Astrocyte of the spinal cord (primary cell): ENCODE measurements around the gene GALNTL6.
A peak's percentile ranks its signal among the peaks of the same experiment; 100 is the strongest.

Experiments
- DNase-seq: peaks from one replicate; pipeline ENCODE4 v3.0.0; 2011; ENCODE audit warnings: low read depth, low spot score
- H3K4me3 ChIP-seq: 2 replicates; pipeline ENCODE4 v1.5.1; 2011; ENCODE audit warnings: low read depth, mild to moderate bottlenecking, low read length, moderate library complexity
- in situ Hi-C: cut with HindIII; loops from 2 replicates; pipeline ENCODE4 v1.10.0; 2017; ENCODE audit warnings: low sequenced_read_pairs
- TF ChIP-seq, protein P1 (sequence below): IDR thresholded peaks from 2 replicates; pipeline ENCODE4 v1.5.1; 2012; ENCODE audit warnings: low read depth, mild to moderate bottlenecking, low read length, inconsistent platforms

Gene GALNTL6

DNA sequence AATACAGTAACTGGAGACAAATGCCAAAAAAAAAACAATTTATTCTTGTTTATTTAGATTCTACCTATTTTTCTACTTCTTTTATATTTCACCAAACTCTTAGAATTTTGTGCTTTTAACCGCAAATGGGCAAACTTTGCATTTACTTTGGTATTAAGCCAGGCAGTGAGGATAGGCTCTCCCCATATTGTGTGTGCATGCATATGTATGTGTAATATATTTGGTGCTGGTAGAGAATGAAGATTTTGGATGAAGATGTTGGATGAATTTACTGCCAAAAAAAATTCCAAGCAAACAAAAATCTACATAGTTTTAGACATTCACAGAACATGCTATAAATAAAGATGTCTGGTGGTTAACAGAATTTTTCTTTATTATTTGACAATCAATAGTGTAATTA lies 30.3 kb downstream of the GALNTL6 start:
- in situ Hi-C loops, result no loop called here
- H3K4me3 ChIP-seq, result no peak overlapping the region
- DNase-seq, result no peak
- TF ChIP-seq, protein P1, sequence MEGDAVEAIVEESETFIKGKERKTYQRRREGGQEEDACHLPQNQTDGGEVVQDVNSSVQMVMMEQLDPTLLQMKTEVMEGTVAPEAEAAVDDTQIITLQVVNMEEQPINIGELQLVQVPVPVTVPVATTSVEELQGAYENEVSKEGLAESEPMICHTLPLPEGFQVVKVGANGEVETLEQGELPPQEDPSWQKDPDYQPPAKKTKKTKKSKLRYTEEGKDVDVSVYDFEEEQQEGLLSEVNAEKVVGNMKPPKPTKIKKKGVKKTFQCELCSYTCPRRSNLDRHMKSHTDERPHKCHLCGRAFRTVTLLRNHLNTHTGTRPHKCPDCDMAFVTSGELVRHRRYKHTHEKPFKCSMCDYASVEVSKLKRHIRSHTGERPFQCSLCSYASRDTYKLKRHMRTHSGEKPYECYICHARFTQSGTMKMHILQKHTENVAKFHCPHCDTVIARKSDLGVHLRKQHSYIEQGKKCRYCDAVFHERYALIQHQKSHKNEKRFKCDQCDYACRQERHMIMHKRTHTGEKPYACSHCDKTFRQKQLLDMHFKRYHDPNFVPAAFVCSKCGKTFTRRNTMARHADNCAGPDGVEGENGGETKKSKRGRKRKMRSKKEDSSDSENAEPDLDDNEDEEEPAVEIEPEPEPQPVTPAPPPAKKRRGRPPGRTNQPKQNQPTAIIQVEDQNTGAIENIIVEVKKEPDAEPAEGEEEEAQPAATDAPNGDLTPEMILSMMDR, result no peak

DNA sequence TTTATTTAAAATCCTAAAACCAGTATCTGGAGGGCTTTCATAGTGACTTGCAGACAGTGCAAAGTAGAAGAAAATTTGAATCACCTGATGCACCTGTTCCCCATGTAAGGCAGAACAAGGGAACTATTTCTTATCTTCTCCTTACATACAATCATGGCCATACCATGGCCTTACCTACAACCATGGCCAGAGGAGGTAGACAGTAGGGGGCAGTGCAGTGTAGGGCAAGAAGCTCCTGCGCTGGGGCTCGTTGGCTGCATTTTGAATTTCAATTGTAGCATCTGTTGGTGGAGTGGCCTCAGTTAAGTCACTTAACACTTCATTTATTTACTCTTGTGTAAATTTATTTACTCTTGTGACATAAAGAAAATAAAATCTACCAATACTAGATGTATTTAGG lies 33.0 kb downstream of the GALNTL6 start:
- TF ChIP-seq, protein P1, result peak; percentile 83
- DNase-seq, result peak; percentile 52
- in situ Hi-C loops, result no loop called here
- no peak overlapping the region for H3K4me3 ChIP-seq

DNA sequence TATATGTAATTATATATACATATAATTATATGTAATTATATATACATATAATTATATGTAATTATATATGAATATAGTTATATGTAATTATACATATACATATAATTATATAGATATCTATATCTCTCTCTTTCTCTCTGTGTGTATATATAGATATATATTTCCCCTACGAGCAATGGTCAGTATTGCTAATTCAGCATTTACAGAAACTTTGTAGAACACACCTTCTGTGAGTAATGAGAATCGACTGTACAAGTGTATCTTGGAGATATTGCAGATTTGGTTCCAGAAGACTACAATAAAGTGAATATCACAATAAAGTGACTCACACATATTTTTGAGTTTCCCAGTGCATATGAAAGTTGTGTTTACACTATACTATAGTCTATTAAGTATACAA lies 33.7 kb downstream of the GALNTL6 start:
- TF ChIP-seq, protein P1, result no peak
- DNase-seq, result no peak
- no peak overlapping the region for H3K4me3 ChIP-seq
- in situ Hi-C loops, result no loop called here

DNA sequence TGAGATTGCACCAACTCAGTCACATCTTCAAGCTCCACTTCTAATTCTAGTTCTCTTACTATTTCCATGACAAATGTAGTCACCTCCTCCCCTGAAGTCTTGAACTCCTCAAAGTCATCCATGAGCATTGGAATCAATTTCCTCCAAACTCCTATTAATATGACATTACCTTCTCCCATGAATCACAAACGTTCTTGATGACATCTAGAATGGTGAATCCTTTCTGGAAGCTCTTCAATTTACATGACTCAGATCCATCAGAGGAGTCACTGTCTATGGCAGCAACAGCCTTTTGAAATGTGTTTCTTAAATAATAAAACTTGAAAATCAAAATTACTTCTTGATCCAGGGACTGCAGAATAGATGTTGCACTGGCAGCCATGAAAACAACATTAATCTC lies 34.5 kb downstream of the GALNTL6 start:
- DNase-seq, result no peak
- TF ChIP-seq, protein P1, result no peak
- H3K4me3 ChIP-seq, result no peak overlapping the region
- in situ Hi-C loops, result no loop called here

DNA sequence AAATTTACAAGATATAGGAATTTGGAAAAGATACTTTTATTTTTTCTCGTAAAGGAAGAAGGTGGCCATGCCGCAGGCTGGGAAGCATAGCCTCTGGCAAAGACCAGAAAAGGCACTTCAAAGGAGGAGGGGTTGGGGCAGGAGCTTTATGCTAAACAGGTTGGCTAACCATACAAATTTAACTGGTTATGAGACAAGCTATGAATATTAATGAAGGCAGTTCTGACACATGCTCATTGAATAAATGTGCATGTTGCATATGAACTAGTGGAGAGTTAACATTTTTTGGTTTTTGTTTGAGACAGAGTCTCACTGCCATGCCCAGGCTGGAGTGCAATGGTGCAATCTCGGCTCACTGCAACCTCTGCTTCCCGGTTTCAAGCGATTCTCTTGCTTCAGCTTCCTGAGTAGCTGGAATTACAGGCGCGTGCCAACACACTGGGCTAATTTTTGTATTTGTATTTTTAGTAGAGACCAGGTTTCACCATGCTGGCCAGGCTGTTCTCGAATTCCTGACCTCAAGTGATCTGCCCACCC lies 36.5 kb downstream of the GALNTL6 start:
- H3K4me3 ChIP-seq, result no peak overlapping the region
- TF ChIP-seq, protein P1, result no peak
- in situ Hi-C loops, result no loop called here
- no peak for DNase-seq

DNA sequence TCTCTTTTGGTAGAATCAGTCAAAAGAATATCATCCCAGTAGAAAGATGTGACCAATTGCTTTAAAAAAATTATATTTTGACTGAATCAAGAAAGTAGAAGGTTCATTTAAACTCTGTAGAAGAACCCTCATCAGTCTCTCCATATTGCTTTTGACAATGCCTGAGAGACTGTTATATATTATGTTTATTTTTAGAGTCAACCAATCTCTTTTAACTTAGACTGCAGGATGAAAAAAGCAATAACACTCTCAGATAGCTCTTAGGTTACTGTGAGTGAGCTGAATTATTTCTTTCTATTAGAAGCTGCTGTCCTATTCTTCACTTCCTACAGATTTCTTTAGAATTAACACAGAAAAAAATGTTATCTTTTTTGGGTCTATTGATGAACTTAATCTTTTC lies 38.1 kb downstream of the GALNTL6 start:
- in situ Hi-C loops, result no loop called here
- TF ChIP-seq, protein P1, result no peak

More for the DNA sequence above, 38.1 kb downstream of the GALNTL6 start:
- DNase-seq, result no peak
- no peak overlapping the region for H3K4me3 ChIP-seq
